GM19023 (cell line): ENCODE measurements around the gene PKNOX2.

ENCODE experiments used
- ATAC-seq: cut with Tn5 transposase; IDR thresholded peaks from one replicate; pipeline ENCODE4 v1.9.1; 2021; ENCODE audit warnings: mild to moderate bottlenecking, moderate library complexity; ENCODE audit not compliant: unreplicated experiment

PKNOX2 gene

GRCh38 chr11:125228993-125229392 is 64.4 kb downstream of the PKNOX2 start:
- ATAC-seq, result no peak

DNA sequence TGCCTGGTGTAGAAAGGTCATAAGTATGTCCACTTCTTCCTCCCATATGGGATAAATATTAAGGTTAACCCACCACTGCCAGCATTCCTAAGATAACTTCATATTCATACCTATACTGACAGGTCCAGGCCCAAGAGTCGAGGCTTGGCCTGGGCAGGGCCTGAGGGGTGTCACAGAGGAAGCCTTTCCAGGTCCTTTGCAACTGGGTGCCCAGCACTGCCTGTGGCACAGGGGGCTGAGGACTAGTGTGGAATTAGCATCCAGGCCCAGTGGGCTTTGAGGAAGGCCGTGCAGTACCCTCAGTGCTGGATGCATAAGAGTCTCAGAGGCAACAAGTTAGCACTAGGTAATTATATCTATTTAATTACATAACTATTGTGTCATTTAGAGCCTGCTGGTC is 65.4 kb downstream of the PKNOX2 start:
- no peak for ATAC-seq

GRCh38 chr11:125233116-125233515 is 68.6 kb downstream of the PKNOX2 start:
- ATAC-seq, result no peak

DNA sequence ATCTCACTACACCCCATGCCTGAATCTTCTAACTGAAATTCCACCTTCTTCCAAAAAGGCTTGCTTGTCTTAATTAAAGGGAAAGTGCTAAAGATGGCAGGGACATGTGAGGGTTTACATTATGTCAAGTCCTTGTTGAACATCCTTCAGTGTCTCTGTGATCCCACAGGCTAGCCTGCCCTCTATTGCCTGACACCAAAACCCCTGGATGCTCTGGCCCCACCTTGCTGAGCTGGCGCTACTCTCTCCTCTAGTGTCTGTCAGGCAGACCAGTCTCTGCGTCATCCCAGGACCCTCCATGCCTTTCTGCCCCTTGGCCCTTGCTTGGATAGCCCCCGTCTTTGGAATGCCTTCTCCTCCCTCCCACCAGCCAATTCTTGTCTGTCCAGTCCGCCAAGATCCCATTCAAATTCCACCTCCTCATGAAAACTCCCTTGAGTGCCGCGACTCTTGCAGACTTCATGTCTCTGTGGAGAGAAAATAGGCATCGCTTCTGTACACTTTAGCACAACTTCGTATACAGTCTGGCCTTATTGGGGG is 69.3 kb downstream of the PKNOX2 start:
- no peak for ATAC-seq

DNA sequence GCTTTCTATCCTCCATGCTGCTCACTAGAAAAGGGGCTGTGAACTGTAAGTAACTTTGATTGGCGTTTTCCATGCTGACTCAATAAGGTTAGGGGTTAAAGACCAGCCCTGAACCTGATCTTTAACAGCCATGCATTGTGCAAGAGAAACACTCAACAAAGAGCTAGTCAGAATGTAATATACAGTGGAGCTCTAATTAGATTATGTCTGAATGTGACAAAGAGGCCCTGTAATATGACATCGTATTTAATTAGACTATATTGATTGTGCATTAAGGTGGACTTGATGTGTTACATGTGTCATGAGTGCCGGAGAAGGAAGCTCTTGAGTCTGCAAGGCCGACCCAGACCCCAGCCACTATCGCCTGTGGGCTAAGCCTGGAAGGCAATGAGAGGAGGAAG is 70.5 kb downstream of the PKNOX2 start:
- no peak for ATAC-seq

DNA sequence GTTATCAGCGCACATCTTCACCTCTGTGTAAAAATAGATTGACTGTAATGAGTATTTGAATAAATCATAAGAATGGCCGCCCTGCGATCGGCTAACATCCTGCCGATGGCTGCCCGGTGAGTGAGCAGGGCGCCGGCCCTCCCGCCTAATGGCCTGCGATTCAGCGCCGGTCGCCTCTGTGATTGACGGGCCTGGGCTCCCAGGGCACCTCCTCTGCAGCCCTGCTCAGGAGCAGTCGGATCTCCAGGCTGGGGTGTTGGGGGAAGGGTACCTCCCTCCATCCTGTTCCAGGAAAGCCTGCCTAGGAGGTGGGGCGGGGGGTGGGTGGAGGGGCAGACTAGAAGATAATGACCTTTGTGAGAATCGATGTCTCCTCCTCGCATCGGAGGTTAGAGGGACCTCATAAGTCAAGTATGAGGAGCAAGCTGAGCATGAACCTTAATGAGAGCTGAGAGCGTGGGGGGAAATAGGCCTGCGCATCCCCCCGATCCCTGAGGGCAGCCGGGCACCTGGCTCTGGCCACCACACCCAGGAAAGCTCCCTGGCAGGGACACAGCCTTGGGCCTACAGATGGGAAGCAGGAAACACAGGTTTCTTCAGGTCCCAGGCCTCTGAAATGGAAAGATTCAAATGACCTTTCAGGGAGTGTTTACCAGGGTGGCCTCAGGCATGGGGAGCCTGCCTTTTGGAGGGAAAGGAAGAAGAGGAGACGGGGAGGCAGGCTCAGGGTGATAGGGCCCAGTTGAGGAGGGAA is 71.7 kb downstream of the PKNOX2 start:
- ATAC-seq, result no peak

DNA sequence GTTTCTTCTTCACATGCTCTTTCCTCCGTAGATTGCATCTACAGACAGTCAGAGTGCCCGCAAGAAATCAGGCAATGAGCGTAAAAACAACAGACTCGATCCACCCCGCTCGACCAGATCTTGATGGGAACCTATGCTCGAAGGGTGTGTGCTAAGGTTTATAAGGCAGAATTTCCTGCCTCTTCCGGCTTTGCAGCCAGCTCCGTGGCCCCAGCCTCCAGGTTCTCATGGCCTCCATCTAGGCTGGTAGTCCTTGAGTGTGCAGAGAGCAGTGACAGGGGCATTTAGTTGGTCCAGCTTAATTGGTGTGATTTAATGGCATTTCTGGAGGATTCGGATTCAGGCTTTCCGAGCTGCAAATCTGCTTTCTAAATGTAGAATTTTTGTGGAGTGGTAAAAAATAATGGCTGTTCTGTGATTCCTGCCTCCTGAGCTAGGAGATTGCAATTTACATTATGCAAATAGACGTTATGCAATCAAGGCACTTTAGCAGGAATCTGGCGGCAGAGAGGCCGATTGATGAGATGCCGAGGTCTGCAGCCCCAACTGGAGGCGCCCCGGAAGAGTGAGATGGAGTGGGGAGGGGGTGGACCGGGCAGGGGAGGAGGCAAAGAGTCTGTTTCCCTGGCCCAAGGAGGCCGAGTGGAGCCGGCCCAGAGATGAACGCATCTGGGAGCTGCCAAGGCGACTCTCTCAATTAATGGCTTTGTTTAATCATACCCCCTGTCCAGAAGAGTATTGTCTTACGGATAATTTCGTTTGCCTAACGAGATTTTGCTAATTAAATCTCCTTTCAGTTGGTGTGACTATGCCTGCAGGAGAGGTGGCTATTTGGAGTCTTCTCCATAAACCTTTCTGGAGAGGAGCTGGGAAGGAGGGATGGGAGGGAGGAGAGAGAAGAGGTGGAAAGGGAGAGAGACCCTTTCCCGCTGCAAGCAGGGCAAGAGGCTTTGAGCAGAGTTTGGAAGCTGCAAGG is 75.3 kb downstream of the PKNOX2 start:
- no peak for ATAC-seq

DNA sequence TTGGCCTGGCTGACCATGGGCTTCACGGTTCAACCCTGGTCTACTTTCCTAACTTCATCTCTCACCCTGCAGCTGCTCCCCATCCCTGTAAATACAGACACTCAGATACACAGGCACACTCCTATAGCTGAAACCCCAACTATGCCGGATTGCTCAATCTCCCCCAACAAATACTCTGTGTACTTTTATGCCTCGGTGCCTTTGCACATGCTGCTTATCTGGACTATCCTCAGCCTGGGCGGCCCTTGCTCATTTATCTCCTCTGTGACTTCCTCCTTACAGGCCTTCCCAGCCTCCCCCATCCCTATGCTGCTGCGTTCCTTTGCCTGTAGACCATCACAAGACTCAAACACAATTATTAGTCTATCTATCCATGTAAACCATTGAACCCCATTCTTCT is 76.6 kb downstream of the PKNOX2 start:
- ATAC-seq, result no peak

- no peak for ATAC-seq
Observed at GRCh38 chr11:125242141-125242775, 77.7 kb downstream of the PKNOX2 start.

GRCh38 chr11:125244166-125244565 is 79.6 kb downstream of the PKNOX2 start:
- ATAC-seq, result no peak

GRCh38 chr11:125245299-125245698 is 80.7 kb downstream of the PKNOX2 start:
- ATAC-seq, result no peak

DNA sequence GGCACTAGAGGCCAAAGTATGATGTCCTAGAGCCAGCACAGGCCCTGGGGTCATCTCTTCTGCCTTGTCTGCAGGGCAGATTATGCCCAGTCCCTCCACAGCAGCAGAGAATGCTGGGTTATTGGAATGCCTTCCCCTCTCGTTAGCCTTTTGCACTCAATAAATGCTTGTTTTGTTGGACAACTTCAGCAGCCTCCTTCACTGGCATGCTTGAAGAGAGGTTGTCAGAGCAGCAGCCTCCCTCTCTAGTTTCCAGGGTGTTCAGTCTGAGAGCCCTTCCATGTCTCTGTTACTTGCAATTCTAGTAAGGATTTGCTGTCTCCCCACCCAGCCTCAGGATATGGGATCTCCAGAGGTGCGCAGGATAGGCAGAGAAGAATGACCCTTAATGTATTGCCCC is 82.9 kb downstream of the PKNOX2 start:
- ATAC-seq, result no peak

DNA sequence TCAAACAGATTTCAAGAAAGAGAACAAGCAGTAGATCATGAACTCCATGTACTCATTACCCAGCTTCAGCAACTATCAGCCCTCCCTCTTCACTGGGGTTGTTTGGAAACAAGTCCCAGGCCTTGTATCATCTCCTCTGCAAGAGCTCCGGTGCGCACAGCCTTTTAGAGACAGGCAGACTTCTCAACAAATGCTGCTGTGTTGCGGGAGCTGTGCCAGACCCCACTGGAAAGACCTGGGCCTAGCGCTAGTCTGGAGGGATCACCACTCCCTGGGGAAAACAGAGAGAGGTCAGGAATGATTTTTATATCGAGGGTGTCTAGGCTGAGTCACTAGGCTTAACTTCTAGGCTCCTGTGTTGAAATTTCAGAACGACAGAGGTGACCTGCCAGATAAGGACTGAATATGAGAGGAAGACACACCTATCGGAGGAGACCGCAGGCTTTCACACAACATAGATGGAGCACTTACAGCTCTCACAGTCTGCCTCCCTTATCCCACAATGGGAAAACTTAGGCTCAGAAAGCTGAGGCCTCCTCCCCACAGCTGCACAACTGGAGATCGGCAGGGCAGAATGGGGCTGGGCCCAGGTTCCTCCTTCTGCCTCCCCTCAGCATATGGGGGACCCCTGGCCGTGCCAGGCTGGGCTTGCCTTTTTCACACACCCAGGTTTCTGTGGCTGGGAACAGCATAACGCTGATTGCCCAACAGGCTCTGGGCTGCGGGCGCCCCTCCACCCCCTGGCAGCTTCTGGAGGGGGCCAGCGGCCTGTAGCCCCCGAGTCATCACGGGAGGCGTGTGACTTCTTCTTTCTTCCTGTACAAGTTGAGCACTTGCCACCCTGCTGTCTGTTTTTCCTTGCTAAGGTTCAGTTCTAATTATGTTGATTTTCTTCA is 86.0 kb downstream of the PKNOX2 start:
- ATAC-seq, result no peak

GRCh38 chr11:125251214-125251545 is 86.6 kb downstream of the PKNOX2 start:
- no peak for ATAC-seq

- no peak for ATAC-seq
Observed at GRCh38 chr11:125251956-125252355, 87.4 kb downstream of the PKNOX2 start.

DNA sequence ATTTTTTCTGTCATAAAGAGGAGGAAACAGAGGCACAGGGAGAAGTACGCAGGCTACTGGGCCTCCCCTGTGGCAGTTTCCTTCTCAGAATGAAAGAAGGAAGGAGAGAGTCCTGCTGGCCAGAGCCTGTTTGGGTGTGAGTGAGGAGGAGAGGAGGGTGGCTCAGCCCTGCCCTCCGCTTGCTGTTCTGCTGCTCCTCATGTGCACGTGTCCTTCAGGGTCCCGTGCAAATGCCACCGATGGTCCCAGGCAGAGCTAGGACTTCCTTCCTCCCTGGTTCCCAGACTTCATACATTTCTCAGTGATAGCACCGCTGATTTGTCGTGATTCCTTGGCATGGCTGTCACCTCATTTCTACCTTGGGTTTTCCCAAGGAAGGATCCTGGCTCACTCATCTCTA is 88.7 kb downstream of the PKNOX2 start:
- ATAC-seq, result no peak

DNA sequence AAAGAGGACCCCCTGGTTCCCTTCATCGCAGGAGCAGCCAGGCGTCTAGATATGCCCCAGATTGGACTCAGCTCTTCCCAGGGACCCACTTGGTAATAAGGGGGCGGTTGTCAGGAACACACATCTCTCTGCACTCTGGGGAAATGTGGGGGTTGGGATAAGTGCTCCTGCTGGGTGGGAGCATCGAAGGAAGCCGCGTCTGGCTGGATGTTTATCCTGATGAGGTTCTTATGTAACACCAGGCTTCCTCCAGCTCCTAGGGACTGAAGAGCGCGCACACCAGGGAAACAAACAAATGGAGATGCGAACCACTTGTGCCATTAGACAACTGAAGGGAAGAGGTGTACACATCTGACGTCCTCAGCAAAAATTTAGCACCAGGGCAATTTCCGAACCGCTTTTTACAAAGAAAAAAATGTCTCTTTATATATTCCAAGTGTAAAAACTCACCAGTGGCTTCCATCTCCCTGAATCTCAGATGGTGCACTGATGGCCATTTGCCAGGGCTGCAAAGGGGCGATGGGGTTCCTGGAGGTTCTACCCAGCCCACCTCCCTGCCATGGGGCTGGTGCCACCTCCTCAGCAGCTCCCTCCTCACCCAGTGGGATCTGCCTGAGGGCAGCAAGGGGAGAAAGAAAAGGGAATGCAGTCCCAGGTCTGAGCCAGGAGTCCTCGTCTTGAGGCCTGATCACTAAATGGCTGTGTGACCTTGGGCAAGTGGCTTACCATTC is 89.4 kb downstream of the PKNOX2 start:
- no peak for ATAC-seq

DNA sequence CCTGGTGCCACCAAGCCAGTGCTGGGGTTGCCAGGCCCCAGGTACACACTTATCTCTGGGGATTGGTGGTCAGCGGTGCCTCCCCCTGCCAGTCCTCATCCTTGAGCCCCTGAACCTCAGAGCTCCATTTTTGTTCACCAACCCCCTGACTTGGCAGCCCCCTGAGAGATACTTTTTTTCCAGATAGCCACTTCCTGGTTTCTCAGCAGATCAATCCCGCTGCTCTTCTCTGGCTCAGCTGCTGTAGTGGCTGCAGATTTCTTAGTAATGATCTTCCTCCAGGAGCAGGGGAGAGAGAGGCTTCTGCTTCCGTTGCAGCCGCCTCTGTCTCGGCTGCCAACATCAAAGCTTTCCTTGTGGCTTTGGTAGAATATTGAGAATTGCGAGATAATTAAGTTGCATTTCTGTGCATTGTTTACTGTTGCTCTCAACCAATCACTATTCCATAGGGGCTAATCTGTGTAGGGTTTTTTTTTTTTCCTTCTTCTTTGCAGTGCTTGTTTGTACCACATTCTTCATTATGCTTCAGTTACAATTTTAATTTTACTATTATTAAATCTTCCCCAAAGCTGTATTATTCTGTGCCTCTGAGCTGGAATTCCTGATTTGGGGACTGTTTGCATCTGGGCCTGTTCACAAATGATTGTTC is 92.1 kb downstream of the PKNOX2 start:
- ATAC-seq, result no peak

- no peak for ATAC-seq
Observed at GRCh38 chr11:125257190-125257579, 92.6 kb downstream of the PKNOX2 start.
